Germinal center (tissue), 1 donor: ENCODE measurements around the gene INSYN2B.

ENCODE experiments used
- DNase-seq: peaks from one replicate; pipeline ENCODE4 v3.0.0; 2012; ENCODE audit warnings: mixed read lengths, low spot score

Gene INSYN2B

GRCh38 chr5:169980418-169981053 is at the start of gene INSYN2B:
INSYN2B (minus strand) TSS chr5:169980495; CDS start chr5:169883898, 96,597 bp downstream.
- peak; percentile 56 for DNase-seq

GRCh38 chr5:170028124-170028523 is 47.8 kb upstream of the INSYN2B start:
- DNase-seq = no peak

- no peak for DNase-seq
Observed at GRCh38 chr5:170025853-170026252, 45.6 kb upstream of the INSYN2B start.

GRCh38 chr5:170021506-170021905 is 41.2 kb upstream of the INSYN2B start:
- no peak for DNase-seq

- no peak for DNase-seq
Observed at GRCh38 chr5:170020423-170020822, 40.1 kb upstream of the INSYN2B start.

- DNase-seq = no peak
Observed at GRCh38 chr5:170012622-170013021, 32.3 kb upstream of the INSYN2B start.

- DNase-seq = no peak
Observed at GRCh38 chr5:170011751-170012150, 31.5 kb upstream of the INSYN2B start.

GRCh38 chr5:170010595-170010994 is 30.3 kb upstream of the INSYN2B start:
- no peak for DNase-seq

- DNase-seq = no peak
Observed at GRCh38 chr5:170008376-170008775, 28.1 kb upstream of the INSYN2B start.

GRCh38 chr5:170006021-170006420 is 25.7 kb upstream of the INSYN2B start:
- DNase-seq = no peak

- DNase-seq = no peak
Observed at GRCh38 chr5:170000155-170000554, 19.9 kb upstream of the INSYN2B start.

GRCh38 chr5:169999621-170000020 is 19.3 kb upstream of the INSYN2B start:
- no peak for DNase-seq

- peak; percentile 7 for DNase-seq
Observed at GRCh38 chr5:169997798-169998197, 17.5 kb upstream of the INSYN2B start.

GRCh38 chr5:169993485-169993790 is 13.1 kb upstream of the INSYN2B start:
- no peak for DNase-seq

GRCh38 chr5:169992789-169993484 is 12.6 kb upstream of the INSYN2B start:
- no peak for DNase-seq

- DNase-seq = no peak
Observed at GRCh38 chr5:169991115-169991869, 11.0 kb upstream of the INSYN2B start.

- no peak for DNase-seq
Observed at GRCh38 chr5:169989365-169989764, 9.1 kb upstream of the INSYN2B start.

- no peak for DNase-seq
Observed at GRCh38 chr5:169988947-169989346, 8.7 kb upstream of the INSYN2B start.

- no peak for DNase-seq
Observed at GRCh38 chr5:169988206-169988605, 7.9 kb upstream of the INSYN2B start.

- DNase-seq = no peak
Observed at GRCh38 chr5:169979871-169980270, 424 bp downstream of the INSYN2B start.

- no peak for DNase-seq
Observed at GRCh38 chr5:169978714-169979113, 1.6 kb downstream of the INSYN2B start.

- no peak for DNase-seq
Observed at GRCh38 chr5:169974121-169974770, 6.0 kb downstream of the INSYN2B start.

GRCh38 chr5:169973056-169973455 is 7.2 kb downstream of the INSYN2B start:
- no peak for DNase-seq
